SU-DHL-6 (cell line): ENCODE data around the gene ZWILCH.
"Not testable (repeated sequence)": the region's sequence is repeated elsewhere in the genome, so short reads cannot be mapped to it uniquely, and the experiment has no call there.

ENCODE experiments used
- H2AFZ ChIP-seq: fragments of 200-600 bp; sonication (generic); 2 replicates; pipeline ENCODE4 v1.6.1; 2014; ENCODE audit warnings: low read depth, mild to moderate bottlenecking, moderate library complexity, mixed read lengths, antibody characterized with exemption, low read length; ENCODE audit not compliant: severe bottlenecking
- H3F3A ChIP-seq: fragments of 200-600 bp; shearing (Covaris generic); 2 replicates; pipeline ENCODE4 v1.6.0; 2016; ENCODE audit warnings: antibody characterized with exemption, mild to moderate bottlenecking; ENCODE audit not compliant: insufficient read depth
- H3K27ac ChIP-seq: fragments of 200-600 bp; sonication (generic); 2 replicates; pipeline ENCODE4 v1.5.1; 2016; ENCODE audit warnings: low read depth, mild to moderate bottlenecking, low read length, moderate library complexity, mixed read lengths
- H3K27me3 ChIP-seq: fragments of 200-600 bp; sonication (generic), shearing (Covaris generic); 2 replicates; pipeline ENCODE4 v1.6.0; 2014; ENCODE audit warnings: mild to moderate bottlenecking, low read length
- H3K36me3 ChIP-seq: fragments of 200-600 bp; sonication (generic); 2 replicates; pipeline ENCODE4 v1.6.1; 2014; ENCODE audit warnings: mild to moderate bottlenecking, low read length, mixed read lengths
- H3K4me2 ChIP-seq: fragments of 300-600, 200-600 bp; shearing (Covaris generic), sonication (generic); 2 replicates; pipeline ENCODE4 v1.6.0; 2014; ENCODE audit warnings: low read length, low read depth, mild to moderate bottlenecking; ENCODE audit not compliant: poor library complexity, severe bottlenecking
- H3K4me3 ChIP-seq: fragments of 200-600 bp; sonication (generic); 2 replicates; pipeline ENCODE4 v1.5.1; 2014; ENCODE audit warnings: antibody characterized with exemption, low read length, mild to moderate bottlenecking, mixed read lengths; ENCODE audit not compliant: insufficient read depth, poor library complexity, severe bottlenecking
- H3K79me2 ChIP-seq: fragments of 200-600 bp; sonication (generic); 2 replicates; pipeline ENCODE4 v1.6.1; 2014; ENCODE audit warnings: mild to moderate bottlenecking, low read length, moderate library complexity; ENCODE audit not compliant: insufficient read depth
- H3K9ac ChIP-seq: fragments of 200-600 bp; sonication (generic); 2 replicates; pipeline ENCODE4 v1.7.0; 2014; ENCODE audit warnings: mild to moderate bottlenecking, low read length
- H3K9me2 ChIP-seq: fragments of 200-600 bp; sonication (generic); replicated peaks from 2 replicates; pipeline ENCODE4 v1.6.1; 2014; ENCODE audit warnings: low read length; ENCODE audit not compliant: insufficient read depth
- H3K9me3 ChIP-seq: fragments of 200-600 bp; sonication (generic); 2 replicates; pipeline ENCODE4 v1.6.1; 2014; ENCODE audit warnings: low read length, mixed read lengths; ENCODE audit not compliant: insufficient read depth
- H4K20me1 ChIP-seq: fragments of 200-600 bp; sonication (generic); 2 replicates; pipeline ENCODE4 v1.6.1; 2014; ENCODE audit warnings: low read depth, mild to moderate bottlenecking, antibody characterized with exemption, low read length, moderate library complexity, mixed read lengths
- EZH2phosphoT487 ChIP-seq: fragments of 200-600 bp; sonication (generic), shearing (Covaris generic); conservative IDR thresholded peaks from 2 replicates; pipeline ENCODE4 v1.6.1; 2018; ENCODE audit warnings: mild to moderate bottlenecking, antibody characterized with exemption, low read length, moderate library complexity, mixed read lengths
- TF ChIP-seq, protein P1 (sequence below): fragments of 200-600 bp; sonication (generic); IDR thresholded peaks from one replicate; pipeline ENCODE4 v1.5.1; 2017; ENCODE audit warnings: antibody characterized with exemption, mild to moderate bottlenecking, low read length, moderate library complexity; ENCODE audit not compliant: insufficient read depth, poor library complexity, severe bottlenecking

ZWILCH gene

DNA sequence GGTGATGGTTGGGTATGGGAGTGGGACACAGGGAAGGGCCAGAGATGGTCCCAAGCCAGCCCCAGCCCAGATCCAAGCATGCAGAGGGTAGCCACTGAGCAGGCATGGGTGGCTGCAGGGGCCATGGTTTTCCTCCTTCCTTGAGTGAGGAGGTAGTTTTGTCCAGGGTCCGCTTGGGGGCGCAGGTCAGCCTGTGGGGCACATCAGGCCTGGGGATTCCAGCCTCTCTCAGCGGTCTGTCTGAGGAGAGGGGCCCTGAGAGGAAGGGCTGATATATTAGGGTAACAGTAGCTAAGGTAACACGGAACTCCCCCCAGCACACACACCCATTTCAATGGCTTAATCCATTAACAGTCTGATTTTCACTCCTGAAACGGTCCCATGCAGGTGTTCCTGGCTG is 83.4 kb downstream of the ZWILCH start:
- no peak overlapping the region for H3K27ac ChIP-seq
- H3K4me3 ChIP-seq, result no peak overlapping the region
- no peak overlapping the region for H3K4me2 ChIP-seq
- H4K20me1 ChIP-seq, result no peaks in the 10 kb centered on the region
- H3F3A ChIP-seq, result no peaks in the 10 kb centered on the region
- no peak overlapping the region for H3K9ac ChIP-seq
- no peaks in the 10 kb centered on the region for H3K27me3 ChIP-seq
- no peak overlapping the region for H2AFZ ChIP-seq
- no peaks in the 10 kb centered on the region for H3K36me3 ChIP-seq
- no peak for TF ChIP-seq EZH2phosphoT487
- TF ChIP-seq, protein P1, sequence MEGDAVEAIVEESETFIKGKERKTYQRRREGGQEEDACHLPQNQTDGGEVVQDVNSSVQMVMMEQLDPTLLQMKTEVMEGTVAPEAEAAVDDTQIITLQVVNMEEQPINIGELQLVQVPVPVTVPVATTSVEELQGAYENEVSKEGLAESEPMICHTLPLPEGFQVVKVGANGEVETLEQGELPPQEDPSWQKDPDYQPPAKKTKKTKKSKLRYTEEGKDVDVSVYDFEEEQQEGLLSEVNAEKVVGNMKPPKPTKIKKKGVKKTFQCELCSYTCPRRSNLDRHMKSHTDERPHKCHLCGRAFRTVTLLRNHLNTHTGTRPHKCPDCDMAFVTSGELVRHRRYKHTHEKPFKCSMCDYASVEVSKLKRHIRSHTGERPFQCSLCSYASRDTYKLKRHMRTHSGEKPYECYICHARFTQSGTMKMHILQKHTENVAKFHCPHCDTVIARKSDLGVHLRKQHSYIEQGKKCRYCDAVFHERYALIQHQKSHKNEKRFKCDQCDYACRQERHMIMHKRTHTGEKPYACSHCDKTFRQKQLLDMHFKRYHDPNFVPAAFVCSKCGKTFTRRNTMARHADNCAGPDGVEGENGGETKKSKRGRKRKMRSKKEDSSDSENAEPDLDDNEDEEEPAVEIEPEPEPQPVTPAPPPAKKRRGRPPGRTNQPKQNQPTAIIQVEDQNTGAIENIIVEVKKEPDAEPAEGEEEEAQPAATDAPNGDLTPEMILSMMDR, result no peak
- H3K9me3 ChIP-seq, result no peaks in the 10 kb centered on the region
- H3K79me2 ChIP-seq, result no peaks in the 10 kb centered on the region
- no peaks in the 10 kb centered on the region for H3K9me2 ChIP-seq

DNA sequence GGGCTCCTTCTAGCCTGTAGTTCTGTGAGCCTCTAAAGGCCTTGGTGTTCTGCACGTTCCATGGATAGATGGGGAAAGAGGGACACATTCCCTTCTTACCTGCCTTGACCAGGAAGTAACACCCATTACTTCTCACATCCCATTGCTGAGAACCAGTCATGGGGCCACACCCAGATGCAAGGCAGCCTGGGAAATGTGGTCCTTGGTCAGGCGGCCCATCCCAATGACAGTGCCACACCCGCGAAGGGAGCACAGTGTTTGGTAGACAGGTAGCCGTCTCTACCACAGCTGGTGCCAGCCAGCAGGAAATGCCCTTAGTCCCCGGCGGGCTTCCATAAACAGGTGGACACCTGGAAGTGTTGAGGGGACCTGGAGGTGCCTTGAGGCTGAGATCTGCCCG is 83.8 kb downstream of the ZWILCH start:
- Histone ChIP-seq H3K36me3 (no peaks in the 10 kb centered on the region), H3K9me2 (no peaks in the 10 kb centered on the region), H3K27me3 (no peaks in the 10 kb centered on the region), H4K20me1 (no peaks in the 10 kb centered on the region), H2AFZ (no peak overlapping the region), H3K9ac (no peak overlapping the region), H3K4me2 (no peak overlapping the region), H3K27ac (no peak overlapping the region), H3K9me3 (no peaks in the 10 kb centered on the region), H3K79me2 (no peaks in the 10 kb centered on the region), H3F3A (no peaks in the 10 kb centered on the region), H3K4me3 (no peak overlapping the region)
- no peak for TF ChIP-seq EZH2phosphoT487
- TF ChIP-seq, protein P1, result no peak

DNA sequence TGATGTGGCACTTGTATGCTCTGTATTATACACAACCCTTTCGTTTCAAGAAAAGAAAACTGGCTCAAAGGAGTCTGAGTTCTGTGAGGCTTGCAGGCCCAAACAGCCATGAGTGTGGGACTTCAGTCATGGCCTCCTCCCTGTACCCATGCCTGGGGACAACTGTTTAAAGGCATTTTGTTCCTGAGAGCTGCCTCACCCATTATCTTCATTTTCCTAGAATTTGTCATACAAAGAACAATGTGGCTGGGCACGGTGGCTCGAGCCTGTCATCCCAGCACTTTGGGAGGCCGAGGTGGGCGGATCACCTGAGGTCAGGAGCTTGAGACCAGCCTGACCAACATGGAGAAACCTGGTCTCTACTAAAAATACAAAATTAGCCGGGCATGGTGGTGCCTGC is 84.3 kb downstream of the ZWILCH start:
- H3K27ac ChIP-seq, H3K36me3 ChIP-seq, H4K20me1 ChIP-seq, H3K27me3 ChIP-seq, H3K9me2 ChIP-seq, H3K4me2 ChIP-seq, H3K4me3 ChIP-seq, H3K9me3 ChIP-seq, H2AFZ ChIP-seq, H3K79me2 ChIP-seq, H3K9ac ChIP-seq, H3F3A ChIP-seq: not testable (repeated sequence)

DNA sequence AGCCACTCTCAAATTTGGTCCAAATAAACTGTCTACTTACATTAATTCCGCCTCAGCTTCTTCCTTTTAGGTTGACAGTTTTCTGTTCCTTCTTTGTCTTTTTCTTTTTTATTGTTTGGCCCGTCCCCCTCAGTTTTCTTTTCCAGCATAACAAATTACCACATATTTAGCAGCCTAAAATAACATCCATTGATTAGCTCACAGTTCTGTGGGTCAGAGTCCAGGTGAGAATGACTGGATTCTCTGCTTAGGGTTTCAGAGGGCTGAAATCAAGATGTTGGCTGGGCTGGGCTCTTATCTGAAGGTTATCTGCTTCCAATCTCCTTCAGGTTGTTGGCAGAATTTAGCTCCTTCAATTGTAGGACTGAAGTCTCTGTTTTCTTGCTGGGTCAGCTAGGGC is 85.3 kb downstream of the ZWILCH start:
- no peak overlapping the region for H3K4me3 ChIP-seq
- H3K27ac ChIP-seq, result no peak overlapping the region
- no peak overlapping the region for H2AFZ ChIP-seq
- no peaks in the 10 kb centered on the region for H3K9me2 ChIP-seq
- no peak for TF ChIP-seq EZH2phosphoT487
- TF ChIP-seq, protein P1, result no peak
- H3K9me3 ChIP-seq, result no peaks in the 10 kb centered on the region
- no peaks in the 10 kb centered on the region for H3K79me2 ChIP-seq
- no peak overlapping the region for H3K4me2 ChIP-seq
- no peak overlapping the region for H3K9ac ChIP-seq
- H3K36me3 ChIP-seq, result no peaks in the 10 kb centered on the region
- H3K27me3 ChIP-seq, result no peaks in the 10 kb centered on the region
- H4K20me1 ChIP-seq, result no peaks in the 10 kb centered on the region
- no peaks in the 10 kb centered on the region for H3F3A ChIP-seq
